ENCODE results near the gene LRIT2. TPM values are rescaled to one million over a fixed set of nuclear protein-coding genes. Genes with fewer than 3 reads are reported as not detected.

Gene LRIT2
- total RNA-seq, 1 experiment from 2014 or later = not detected

GRCh38 chr10:84233940-84234339, 8.6 kb upstream of the LRIT2 start:
- POLR2A ChIA-PET (ENCODE audit: unreplicated experiment) = no interaction called here
- CTCF ChIA-PET = no interaction called here

GRCh38 chr10:84232376-84232775, 7.0 kb upstream of the LRIT2 start:
- intact Hi-C loops (cut with micrococcal nuclease; ENCODE audit: unreplicated experiment) = no loop called here
- no peaks in the 10 kb centered on the region for H3K36me3 ChIP-seq (ENCODE audit: low read depth)
- no peaks in the 10 kb centered on the region for H3K4me1 ChIP-seq (replicated peaks; ENCODE audit: insufficient read depth)
- no peak overlapping the region for H3K4me2 ChIP-seq
- H3K27ac ChIP-seq = no peak overlapping the region
- no peaks in the 10 kb centered on the region for H3F3A ChIP-seq (ENCODE audit: insufficient read depth, low read depth)
- H3K27me3 ChIP-seq (ENCODE audit: insufficient read depth, low read depth) = peaks cover 93% of the 10 kb centered on the region
- H3K9me3 ChIP-seq (ENCODE audit: insufficient read depth, low read depth) = no peaks in the 10 kb centered on the region
- ChIA-PET CTCF (no interaction called here), POLR2A (ENCODE audit: unreplicated experiment) (no interaction called here)
- no peaks in the 10 kb centered on the region for H3K79me2 ChIP-seq (ENCODE audit: low read depth)
- H4K20me1 ChIP-seq (ENCODE audit: insufficient read depth) = no peaks in the 10 kb centered on the region
- DNase-seq = no peak
- no peak overlapping the region for H2AFZ ChIP-seq
- BruUV-seq (replicated peaks) = no TSS peak
- no peak for TF ChIP-seq EZH2 (IDR thresholded peaks at IDR 0.05; ENCODE audit: low read depth)
- H3K4me3 ChIP-seq = no peak overlapping the region
- no peaks in the 10 kb centered on the region for H3K9me2 ChIP-seq (ENCODE audit: insufficient read depth)

More at GRCh38 chr10:84233940-84234339, 8.6 kb upstream of the LRIT2 start:
- H2AFZ ChIP-seq = no peak overlapping the region
- no peak overlapping the region for H3K27ac ChIP-seq
- H4K20me1 ChIP-seq (ENCODE audit: insufficient read depth) = no peaks in the 10 kb centered on the region
- no peak for DNase-seq
- H3K36me3 ChIP-seq (ENCODE audit: low read depth) = no peaks in the 10 kb centered on the region
- TF ChIP-seq EZH2 (IDR thresholded peaks at IDR 0.05; ENCODE audit: low read depth) (no peak), CTCF (conservative IDR thresholded peaks at IDR 0.05) (no peak)
- H3K4me2 ChIP-seq = no peak overlapping the region
- H3K27me3 ChIP-seq (ENCODE audit: insufficient read depth, low read depth) = peaks cover 98% of the 10 kb centered on the region
- H3K79me2 ChIP-seq (ENCODE audit: low read depth) = no peaks in the 10 kb centered on the region
- BruUV-seq (replicated peaks) = no TSS peak
- no peak overlapping the region for H3K4me3 ChIP-seq
- no peaks in the 10 kb centered on the region for H3K9me3 ChIP-seq (ENCODE audit: insufficient read depth, low read depth)
- no peaks in the 10 kb centered on the region for H3K9me2 ChIP-seq (ENCODE audit: insufficient read depth)
- H3K4me1 ChIP-seq (replicated peaks; ENCODE audit: insufficient read depth) = no peaks in the 10 kb centered on the region
- no peaks in the 10 kb centered on the region for H3F3A ChIP-seq (ENCODE audit: insufficient read depth, low read depth)
- intact Hi-C loops (cut with micrococcal nuclease; ENCODE audit: unreplicated experiment) = no loop called here

GRCh38 chr10:84230359-84230758, 5.0 kb upstream of the LRIT2 start:
- Histone ChIP-seq H3K79me2 (ENCODE audit: low read depth) (no peaks in the 10 kb centered on the region), H3K4me2 (no peak overlapping the region), H3K27ac (no peak overlapping the region), H3K4me3 (no peak overlapping the region), H3K9me2 (ENCODE audit: insufficient read depth) (no peaks in the 10 kb centered on the region), H3F3A (ENCODE audit: insufficient read depth, low read depth) (no peaks in the 10 kb centered on the region), H3K36me3 (ENCODE audit: low read depth) (no peaks in the 10 kb centered on the region), H2AFZ (no peak overlapping the region), H3K4me1 (replicated peaks; ENCODE audit: insufficient read depth) (no peaks in the 10 kb centered on the region), H3K27me3 (ENCODE audit: insufficient read depth, low read depth) (peaks cover 86% of the 10 kb centered on the region), H4K20me1 (ENCODE audit: insufficient read depth) (no peaks in the 10 kb centered on the region), H3K9me3 (ENCODE audit: insufficient read depth, low read depth) (no peaks in the 10 kb centered on the region)
- POLR2A ChIA-PET (ENCODE audit: unreplicated experiment) = no interaction called here
- CTCF ChIA-PET = no interaction called here
- DNase-seq = no peak
- intact Hi-C loops (cut with micrococcal nuclease; ENCODE audit: unreplicated experiment) = no loop called here
- no TSS peak for BruUV-seq (replicated peaks)
- TF ChIP-seq CTCF (conservative IDR thresholded peaks at IDR 0.05) (no peak), EZH2 (IDR thresholded peaks at IDR 0.05; ENCODE audit: low read depth) (no peak)

GRCh38 chr10:84227810-84228209, 2.5 kb upstream of the LRIT2 start:
- Histone ChIP-seq H3K27ac (no peak overlapping the region), H3K4me2 (no peak overlapping the region), H2AFZ (no peak overlapping the region), H3F3A (ENCODE audit: insufficient read depth, low read depth) (no peaks in the 10 kb centered on the region), H3K4me1 (replicated peaks; ENCODE audit: insufficient read depth) (no peaks in the 10 kb centered on the region), H3K4me3 (no peak overlapping the region), H3K36me3 (ENCODE audit: low read depth) (no peaks in the 10 kb centered on the region), H3K27me3 (ENCODE audit: insufficient read depth, low read depth) (peaks cover 66% of the 10 kb centered on the region), H3K9me2 (ENCODE audit: insufficient read depth) (no peaks in the 10 kb centered on the region), H3K9me3 (ENCODE audit: insufficient read depth, low read depth) (no peaks in the 10 kb centered on the region), H3K79me2 (ENCODE audit: low read depth) (no peaks in the 10 kb centered on the region), H4K20me1 (ENCODE audit: insufficient read depth) (no peaks in the 10 kb centered on the region)
- ChIA-PET POLR2A (ENCODE audit: unreplicated experiment) (no interaction called here), CTCF (no interaction called here)
- no TSS peak for BruUV-seq (replicated peaks)
- TF ChIP-seq EZH2 (IDR thresholded peaks at IDR 0.05; ENCODE audit: low read depth) (no peak), CTCF (conservative IDR thresholded peaks at IDR 0.05) (no peak)
- intact Hi-C loops (cut with micrococcal nuclease; ENCODE audit: unreplicated experiment) = no loop called here
- DNase-seq = no peak

Data from PC-9 (cell line).